ENCODE results near the gene HAX1. TPM values are rescaled to one million over a fixed set of nuclear protein-coding genes. Genes with fewer than 3 reads are reported as not detected.

Gene HAX1
- total and polyA plus RNA-seq, 7 experiments from 2014 or later: 71.9 to 201 (median 108) TPM

DNA sequence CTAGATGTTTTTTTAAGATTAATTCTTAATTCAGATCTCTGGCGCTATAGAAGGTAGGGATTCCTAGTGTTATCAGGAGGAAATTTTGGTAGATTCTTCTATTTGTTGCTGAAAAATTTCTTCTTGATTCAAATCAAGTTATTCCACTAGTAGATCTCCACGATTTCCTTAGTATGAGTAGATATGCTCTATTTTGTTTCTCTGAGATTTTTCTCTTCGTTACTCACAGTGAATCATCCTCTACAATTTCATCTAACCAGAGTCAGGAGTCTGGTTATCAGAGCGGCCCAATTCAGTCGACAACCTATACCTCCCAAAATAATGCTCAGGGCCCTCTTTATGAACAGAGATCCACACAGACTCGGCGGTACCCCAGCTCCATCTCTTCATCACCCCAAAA lies 18.8 kb upstream of the HAX1 start:
- no peaks in the 10 kb centered on the region for H3K4me1 ChIP-seq (ENCODE audit: control insufficient read depth in 2 of 2, insufficient read depth in 2 of 2, low read length in 2 of 2)
- ChIA-PET POLR2A (no interaction called here), CTCF (no interaction called here)
- DNase-seq (no peak), ATAC-seq (no peak)
- no peaks in the 10 kb centered on the region for H3K27me3 ChIP-seq (ENCODE audit: control insufficient read depth in 2 of 2, insufficient read depth in 2 of 2, low read length in 2 of 2)
- no peaks in the 10 kb centered on the region for H3K27me3 Mint-ChIP-seq
- peaks cover 21 to 67% (median 29%) of the 10 kb centered on the region in 5 donors for H3K36me3 Mint-ChIP-seq
- H3K9me3 Mint-ChIP-seq: peaks cover 0 to 3% (median 0%) of the 10 kb centered on the region in 11 donors
- no peak overlapping the region for H3K4me3 ChIP-seq (ENCODE audit: low read length)
- no peaks in the 10 kb centered on the region for H3K9me3 ChIP-seq (ENCODE audit: control insufficient read depth in 2 of 3, low read length in 3 of 3)
- no peak overlapping the region for H3K4me3 Mint-ChIP-seq
- peak overlapping the region in 3 of 9 donors; percentile 16 to 63 (median 54) for H3K27ac Mint-ChIP-seq
- peaks cover 48 to 100% (median 79%) of the 10 kb centered on the region in 3 experiments for H3K36me3 ChIP-seq (ENCODE audit: control insufficient read depth in 2 of 3, insufficient read depth in 3 of 3, low read length in 3 of 3)
- intact Hi-C loops (cut with micrococcal nuclease): no loop called here
- H3K27ac ChIP-seq (ENCODE audit: low read depth, low read length): no peak overlapping the region
- peaks cover 0 to 7% (median 0%) of the 10 kb centered on the region in 7 donors for H3K4me1 Mint-ChIP-seq

DNA sequence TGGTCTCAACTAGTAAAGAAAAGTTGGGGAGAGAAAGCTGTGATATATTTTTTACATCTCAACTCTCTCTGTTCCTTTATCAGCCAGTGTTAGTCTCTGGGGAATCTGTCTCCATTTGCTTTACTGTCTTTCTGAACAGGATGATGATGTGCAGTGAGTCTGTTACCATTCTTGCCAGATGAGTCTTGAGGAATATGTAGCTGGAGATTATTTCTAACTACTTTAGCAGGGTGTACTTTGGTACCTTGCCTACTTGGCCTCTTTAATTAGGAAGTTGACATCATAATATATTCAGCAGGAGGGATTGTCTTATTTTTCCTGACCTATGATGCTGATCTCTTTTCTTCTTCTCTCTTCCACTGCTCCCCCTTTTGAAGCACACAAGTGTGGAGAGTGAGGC lies 15.7 kb upstream of the HAX1 start:
- ATAC-seq (no peak), DNase-seq (no peak)
- no peaks in the 10 kb centered on the region for H3K27me3 Mint-ChIP-seq
- Histone ChIP-seq H3K36me3 (ENCODE audit: control insufficient read depth in 2 of 3, insufficient read depth in 3 of 3, low read length in 3 of 3) (peaks cover 45 to 100% (median 76%) of the 10 kb centered on the region in 3 experiments), H3K27me3 (ENCODE audit: control insufficient read depth in 2 of 2, insufficient read depth in 2 of 2, low read length in 2 of 2) (no peaks in the 10 kb centered on the region), H3K4me1 (ENCODE audit: control insufficient read depth in 2 of 2, insufficient read depth in 2 of 2, low read length in 2 of 2) (no peaks in the 10 kb centered on the region), H3K27ac (ENCODE audit: low read depth, low read length) (no peak overlapping the region), H3K4me3 (ENCODE audit: low read length) (no peak overlapping the region), H3K9me3 (ENCODE audit: control insufficient read depth in 2 of 3, low read length in 3 of 3) (no peaks in the 10 kb centered on the region)
- intact Hi-C loops (cut with micrococcal nuclease): no loop called here
- POLR2A ChIA-PET: interaction anchor here (0.5 to 2.2 kb wide), 5 partner anchors 11 to 277 kb away, joined by 3 to 6 read pairs (median 3); partner anchors contain the start of gene HAX1
- peak overlapping the region in 6 of 9 donors; percentile 26 to 87 (median 42) for H3K27ac Mint-ChIP-seq
- peaks cover 30 to 70% (median 33%) of the 10 kb centered on the region in 5 donors for H3K36me3 Mint-ChIP-seq
- H3K4me1 Mint-ChIP-seq: peaks cover 0 to 10% (median under 1%) of the 10 kb centered on the region in 7 donors
- no peak overlapping the region for H3K4me3 Mint-ChIP-seq
- CTCF ChIA-PET: interaction anchor here (0.8 kb wide), 1 partner anchor 8 kb away, joined by 4 read pairs; no protein-coding TSS in a partner anchor
- H3K9me3 Mint-ChIP-seq: peaks cover 0 to 4% (median 0%) of the 10 kb centered on the region in 11 donors

DNA sequence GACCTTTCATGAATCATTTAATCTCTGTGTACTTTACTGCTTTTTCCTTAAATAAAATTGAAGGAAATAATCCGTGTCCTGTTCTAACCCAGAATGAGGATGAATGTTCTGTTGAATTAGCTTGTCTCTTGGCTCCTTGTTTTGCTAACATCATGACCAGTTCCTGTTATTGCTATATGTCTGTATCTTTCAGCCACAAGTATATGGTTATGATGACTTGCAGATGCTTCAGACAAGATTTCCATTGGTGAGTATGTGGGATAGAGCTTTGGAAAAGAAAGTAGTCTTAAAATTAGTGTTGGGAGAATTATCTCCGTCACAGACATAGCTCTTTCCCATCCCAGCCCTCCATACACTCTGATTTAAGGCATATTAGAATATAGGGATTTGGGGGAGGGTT lies 13.6 kb upstream of the HAX1 start:
- Mint-ChIP-seq H3K27ac (peak overlapping the region in 2 of 9 donors; percentile 15 to 80), H3K4me1 (peaks cover 3 to 21% (median 15%) of the 10 kb centered on the region in 7 donors), H3K36me3 (peaks cover 30 to 82% (median 42%) of the 10 kb centered on the region in 5 donors), H3K4me3 (no peak overlapping the region), H3K9me3 (peaks cover 0 to 4% (median 0%) of the 10 kb centered on the region in 11 donors), H3K27me3 (no peaks in the 10 kb centered on the region)
- no peak for DNase-seq
- Histone ChIP-seq H3K4me1 (ENCODE audit: control insufficient read depth in 2 of 2, insufficient read depth in 2 of 2, low read length in 2 of 2) (peaks cover 0 to 2% of the 10 kb centered on the region in 2 donors), H3K9me3 (ENCODE audit: control insufficient read depth in 2 of 3, low read length in 3 of 3) (no peaks in the 10 kb centered on the region), H3K36me3 (ENCODE audit: control insufficient read depth in 2 of 3, insufficient read depth in 3 of 3, low read length in 3 of 3) (peaks cover 43 to 100% (median 78%) of the 10 kb centered on the region in 3 experiments), H3K4me3 (ENCODE audit: low read length) (no peak overlapping the region), H3K27me3 (ENCODE audit: control insufficient read depth in 2 of 2, insufficient read depth in 2 of 2, low read length in 2 of 2) (no peaks in the 10 kb centered on the region), H3K27ac (ENCODE audit: low read depth, low read length) (peak overlapping the region; percentile 6)
- intact Hi-C loops (cut with micrococcal nuclease): no loop called here
- CTCF ChIA-PET: interaction anchor here (0.5 to 0.6 kb wide), 4 partner anchors 15 to 783 kb away, joined by 3 to 7 read pairs (median 4); no protein-coding TSS in a partner anchor
- POLR2A ChIA-PET: interaction anchor here (0.6 to 1.1 kb wide), 3 partner anchors 13 to 691 kb away, joined by 4 to 6 read pairs (median 4); partner anchors contain the start of gene HAX1
- no peak for ATAC-seq

DNA sequence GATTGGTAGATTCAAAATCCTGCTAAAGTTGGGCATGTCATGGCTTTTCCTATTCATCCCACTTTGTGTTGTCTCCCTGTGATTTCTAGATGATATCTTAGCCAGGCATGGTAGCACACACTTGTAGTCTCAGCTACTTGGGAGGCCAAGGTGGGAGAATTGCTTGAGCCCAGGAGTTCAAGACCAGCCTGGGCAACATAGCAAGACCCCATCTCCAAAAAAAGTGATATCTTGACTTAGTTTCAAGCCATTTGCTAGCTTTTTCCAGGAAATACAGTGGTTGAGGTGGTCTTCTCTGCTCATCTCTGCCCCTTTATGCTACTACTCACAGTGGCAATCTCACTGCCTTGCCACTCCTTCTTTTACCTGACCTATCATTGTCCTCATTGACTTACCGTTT lies 12.3 kb upstream of the HAX1 start:
- Mint-ChIP-seq H3K4me1 (peaks cover 13 to 35% (median 27%) of the 10 kb centered on the region in 7 donors), H3K36me3 (peaks cover 30 to 72% (median 44%) of the 10 kb centered on the region in 5 donors), H3K9me3 (peaks cover 0 to 3% (median 0%) of the 10 kb centered on the region in 11 donors), H3K4me3 (no peak overlapping the region), H3K27ac (peak overlapping the region in 4 of 9 donors; percentile 6 to 96 (median 40)), H3K27me3 (no peaks in the 10 kb centered on the region)
- Histone ChIP-seq H3K4me1 (ENCODE audit: control insufficient read depth in 2 of 2, insufficient read depth in 2 of 2, low read length in 2 of 2) (peaks cover 0 to 14% of the 10 kb centered on the region in 2 donors), H3K9me3 (ENCODE audit: control insufficient read depth in 2 of 3, low read length in 3 of 3) (no peaks in the 10 kb centered on the region), H3K27ac (ENCODE audit: low read depth, low read length) (no peak overlapping the region), H3K36me3 (ENCODE audit: control insufficient read depth in 2 of 3, insufficient read depth in 3 of 3, low read length in 3 of 3) (peaks cover 39 to 93% (median 67%) of the 10 kb centered on the region in 3 experiments), H3K27me3 (ENCODE audit: control insufficient read depth in 2 of 2, insufficient read depth in 2 of 2, low read length in 2 of 2) (no peaks in the 10 kb centered on the region), H3K4me3 (ENCODE audit: low read length) (no peak overlapping the region)
- ATAC-seq (no peak), DNase-seq (no peak)
- CTCF ChIA-PET: no interaction called here
- intact Hi-C loops (cut with micrococcal nuclease): no loop called here
- POLR2A ChIA-PET: interaction anchor here (0.9 kb wide), 1 partner anchor 13 kb away, joined by 4 read pairs; no protein-coding TSS in a partner anchor

DNA sequence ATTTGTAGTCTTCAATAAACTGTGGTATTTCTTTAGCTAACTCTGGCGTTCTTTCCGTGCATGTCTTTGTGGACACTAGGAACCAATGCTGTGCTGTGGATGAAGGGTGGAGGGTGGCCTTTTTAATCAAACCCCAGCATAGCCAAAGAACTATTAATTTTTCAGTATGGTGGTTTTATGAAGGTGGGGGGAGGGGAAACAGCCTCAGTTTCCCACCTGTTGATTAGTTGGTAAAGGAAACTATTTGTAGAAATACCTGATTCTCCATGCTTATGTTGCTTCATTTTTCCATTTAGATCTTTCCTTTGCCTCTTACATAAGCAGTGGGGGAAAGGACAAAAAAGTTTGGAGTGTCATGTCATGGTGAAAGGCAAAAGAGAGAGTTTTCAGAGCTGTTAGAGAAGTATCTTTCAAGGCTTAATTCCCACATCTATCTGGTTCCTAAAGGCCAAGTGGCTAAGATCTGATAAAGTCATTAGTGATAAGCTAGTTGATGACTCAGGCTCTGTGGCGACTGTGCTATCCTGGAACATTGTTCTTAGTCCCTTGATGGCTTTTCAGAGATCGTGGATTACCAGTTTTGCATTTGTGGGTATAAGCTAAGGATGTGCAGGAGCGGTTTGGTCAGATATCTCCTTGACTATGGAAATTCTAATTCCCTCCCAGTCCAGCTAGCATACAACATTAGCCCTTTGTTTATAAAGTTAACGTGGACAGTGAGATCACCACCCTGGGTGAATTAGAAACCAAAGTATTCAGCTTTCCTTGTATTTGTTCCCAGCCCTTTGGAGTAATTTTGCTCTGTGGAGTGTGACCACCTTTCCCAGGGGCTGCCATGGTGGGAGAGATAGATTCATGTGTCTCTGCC lies 8.7 kb upstream of the HAX1 start:
- H3K27ac ChIP-seq (ENCODE audit: low read depth, low read length): peak overlapping the region; percentile 86
- peaks cover 19 to 41% (median 29%) of the 10 kb centered on the region in 5 donors for H3K36me3 Mint-ChIP-seq
- no peaks in the 10 kb centered on the region for H3K9me3 ChIP-seq (ENCODE audit: control insufficient read depth in 2 of 3, low read length in 3 of 3)
- H3K27me3 Mint-ChIP-seq: no peaks in the 10 kb centered on the region
- H3K4me1 ChIP-seq (ENCODE audit: control insufficient read depth in 2 of 2, insufficient read depth in 2 of 2, low read length in 2 of 2): peaks cover 0 to 30% of the 10 kb centered on the region in 2 donors
- H3K4me3 Mint-ChIP-seq: peak overlapping the region in 2 of 10 donors; percentile 6 to 83
- H3K27ac Mint-ChIP-seq: peak overlapping the region; percentile 70 to 98 (median 89)
- CTCF ChIA-PET: interaction anchor here (0.6 to 0.7 kb wide), 4 partner anchors 8 to 272 kb away, joined by 3 to 6 read pairs (median 3); no protein-coding TSS in a partner anchor
- no peak for ATAC-seq
- peaks cover 22 to 52% (median 43%) of the 10 kb centered on the region in 7 donors for H3K4me1 Mint-ChIP-seq
- POLR2A ChIA-PET: interaction anchor here (0.7 to 3.3 kb wide), 6 partner anchors 8 to 268 kb away, joined by 3 to 12 read pairs (median 5); partner anchors contain the start of gene UBAP2L
- no peak for DNase-seq
- H3K36me3 ChIP-seq (ENCODE audit: control insufficient read depth in 2 of 3, insufficient read depth in 3 of 3, low read length in 3 of 3): peaks cover 15 to 62% (median 34%) of the 10 kb centered on the region in 3 experiments
- no peaks in the 10 kb centered on the region for H3K27me3 ChIP-seq (ENCODE audit: control insufficient read depth in 2 of 2, insufficient read depth in 2 of 2, low read length in 2 of 2)
- peaks cover 0 to 1% (median 0%) of the 10 kb centered on the region in 11 donors for H3K9me3 Mint-ChIP-seq
- intact Hi-C loops (cut with micrococcal nuclease): loop anchor here (2.0 kb wide), 1 partner anchor 43 kb away; the partner anchor contains the start of gene UBAP2L (in 2 of the 2)
- H3K4me3 ChIP-seq (ENCODE audit: low read length): no peak overlapping the region

DNA sequence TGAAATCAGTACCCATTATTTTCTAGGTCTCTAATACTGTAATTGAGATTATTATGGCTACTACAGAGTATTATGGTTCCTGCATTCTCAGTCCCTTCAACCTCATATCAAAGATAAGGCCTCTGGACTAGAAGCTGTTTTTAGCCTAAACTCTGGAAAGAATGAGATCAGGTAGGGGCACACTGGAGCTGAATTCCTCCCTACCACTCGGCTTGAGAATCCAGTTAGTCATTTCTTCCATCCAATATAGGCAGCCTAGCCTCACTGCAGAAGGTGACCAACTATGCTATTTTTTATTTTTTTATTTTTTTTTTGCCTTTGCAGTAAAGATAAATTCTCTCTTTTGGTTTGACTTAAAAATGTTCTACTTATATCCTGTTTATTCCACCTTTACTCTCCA lies 8.0 kb upstream of the HAX1 start:
- ChIA-PET CTCF (interaction anchor here (0.6 to 1.4 kb wide), 4 partner anchors 49 to 273 kb away, joined by 3 to 6 read pairs (median 5); no protein-coding TSS in a partner anchor), POLR2A (interaction anchor here (0.7 to 3.3 kb wide), 6 partner anchors 7 to 273 kb away, joined by 3 to 12 read pairs (median 6); partner anchors contain the start of gene UBAP2L)
- Histone ChIP-seq H3K27me3 (ENCODE audit: control insufficient read depth in 2 of 2, insufficient read depth in 2 of 2, low read length in 2 of 2) (no peaks in the 10 kb centered on the region), H3K9me3 (ENCODE audit: control insufficient read depth in 2 of 3, low read length in 3 of 3) (no peaks in the 10 kb centered on the region), H3K27ac (ENCODE audit: low read depth, low read length) (peak overlapping the region; percentile 86), H3K36me3 (ENCODE audit: control insufficient read depth in 2 of 3, insufficient read depth in 3 of 3, low read length in 3 of 3) (peaks cover 15 to 62% (median 28%) of the 10 kb centered on the region in 3 experiments), H3K4me3 (ENCODE audit: low read length) (no peak overlapping the region), H3K4me1 (ENCODE audit: control insufficient read depth in 2 of 2, insufficient read depth in 2 of 2, low read length in 2 of 2) (peaks cover 0 to 30% of the 10 kb centered on the region in 2 donors)
- Mint-ChIP-seq H3K27me3 (no peaks in the 10 kb centered on the region), H3K9me3 (peaks cover 0 to 1% (median 0%) of the 10 kb centered on the region in 11 donors), H3K4me1 (peaks cover 22 to 52% (median 48%) of the 10 kb centered on the region in 7 donors), H3K4me3 (peak overlapping the region in 4 of 10 donors; percentile 3 to 83 (median 64)), H3K27ac (peak overlapping the region; percentile 70 to 98 (median 89)), H3K36me3 (peaks cover 17 to 46% (median 33%) of the 10 kb centered on the region in 5 donors)
- intact Hi-C loops (cut with micrococcal nuclease): loop anchor here (2.0 kb wide), 1 partner anchor 44 kb away; the partner anchor contains the start of gene UBAP2L (in 2 of the 2)
- no peak for DNase-seq
- no peak for ATAC-seq

Data from naive thymus-derived CD4-positive, alpha-beta T cell (primary cell).